ENCODE results near the gene OASL.
A peak's percentile ranks its signal among the peaks of the same experiment; 100 is the strongest.

The OASL gene

GRCh38 chr12:121001841-121002483 lies 37.1 kb downstream of the OASL start:
- H3K4me3 ChIP-seq (ENCODE audit: control insufficient read depth, low read depth, low read length): no peak overlapping the region
- no peak for DNase-seq (ENCODE audit: low read depth)
- TF ChIP-seq CTCF (conservative IDR thresholded peaks at IDR 0.05; ENCODE audit: control insufficient read depth, insufficient read depth, low read depth, low read length): no peak

GRCh38 chr12:121001060-121001459 lies 38.0 kb downstream of the OASL start:
- no peak overlapping the region for H3K4me3 ChIP-seq (ENCODE audit: control insufficient read depth, low read depth, low read length)
- no peak for DNase-seq (ENCODE audit: low read depth)
- TF ChIP-seq CTCF (conservative IDR thresholded peaks at IDR 0.05; ENCODE audit: control insufficient read depth, insufficient read depth, low read depth, low read length): no peak

GRCh38 chr12:121000530-121000929 lies 38.5 kb downstream of the OASL start:
- no peak for DNase-seq (ENCODE audit: low read depth)
- no peak for TF ChIP-seq CTCF (conservative IDR thresholded peaks at IDR 0.05; ENCODE audit: control insufficient read depth, insufficient read depth, low read depth, low read length)
- no peak overlapping the region for H3K4me3 ChIP-seq (ENCODE audit: control insufficient read depth, low read depth, low read length)

GRCh38 chr12:120999191-121000120 lies 39.6 kb downstream of the OASL start:
- no peak for TF ChIP-seq CTCF (conservative IDR thresholded peaks at IDR 0.05; ENCODE audit: control insufficient read depth, insufficient read depth, low read depth, low read length)
- DNase-seq (ENCODE audit: low read depth): peak; percentile 25
- no peak overlapping the region for H3K4me3 ChIP-seq (ENCODE audit: control insufficient read depth, low read depth, low read length)

GRCh38 chr12:120998435-120998834 lies 40.6 kb downstream of the OASL start:
- no peak for TF ChIP-seq CTCF (conservative IDR thresholded peaks at IDR 0.05; ENCODE audit: control insufficient read depth, insufficient read depth, low read depth, low read length)
- no peak for DNase-seq (ENCODE audit: low read depth)
- no peak overlapping the region for H3K4me3 ChIP-seq (ENCODE audit: control insufficient read depth, low read depth, low read length)

GRCh38 chr12:120997448-120997847 lies 41.6 kb downstream of the OASL start:
- no peak for TF ChIP-seq CTCF (conservative IDR thresholded peaks at IDR 0.05; ENCODE audit: control insufficient read depth, insufficient read depth, low read depth, low read length)
- DNase-seq (ENCODE audit: low read depth): no peak
- H3K4me3 ChIP-seq (ENCODE audit: control insufficient read depth, low read depth, low read length): no peak overlapping the region
